NOMO-1 treated with DMSO at 0.1 percent for 48 hours (cell line): ENCODE data around the gene PRKD1.

Experiments used
- DNase-seq: peaks from one replicate; lab custom pipeline; 2025; ENCODE audit not compliant: unreplicated experiment; lab: John Stamatoyannopoulos, UW

PRKD1 gene

DNA sequence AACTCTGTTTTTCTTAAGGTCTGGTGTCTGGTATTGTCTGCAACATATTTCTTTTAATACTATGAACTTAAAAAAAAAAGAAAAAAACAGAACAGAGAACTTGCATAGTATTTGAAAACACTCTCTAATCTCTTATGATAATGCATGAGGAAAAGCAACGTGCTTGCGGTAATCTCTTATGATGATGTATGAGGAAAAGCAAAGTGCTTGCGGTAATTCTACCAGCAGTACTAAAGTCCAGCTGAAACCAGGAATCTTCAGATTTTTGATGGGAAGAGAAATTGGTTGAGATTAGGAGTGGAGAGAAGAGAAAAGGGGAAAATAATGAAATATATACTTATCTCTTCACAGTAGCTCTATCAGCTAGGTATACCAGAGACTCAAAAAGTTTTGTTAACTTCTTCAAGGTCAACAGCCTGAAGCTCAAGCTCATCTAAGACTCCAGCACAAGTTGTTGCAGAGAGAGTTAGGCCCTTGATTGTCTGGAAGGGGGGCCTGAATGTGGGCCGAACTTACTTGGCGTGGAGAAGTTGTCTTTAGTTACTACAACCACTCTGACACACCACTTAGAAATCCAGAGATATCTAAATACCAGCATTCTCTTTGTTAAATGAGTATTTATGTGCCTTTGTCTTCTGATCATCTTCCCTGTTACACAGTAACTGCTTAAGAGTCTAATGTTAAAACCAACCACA, 240.4 kb downstream of the PRKD1 start:
- DNase-seq, result no peak

DNA sequence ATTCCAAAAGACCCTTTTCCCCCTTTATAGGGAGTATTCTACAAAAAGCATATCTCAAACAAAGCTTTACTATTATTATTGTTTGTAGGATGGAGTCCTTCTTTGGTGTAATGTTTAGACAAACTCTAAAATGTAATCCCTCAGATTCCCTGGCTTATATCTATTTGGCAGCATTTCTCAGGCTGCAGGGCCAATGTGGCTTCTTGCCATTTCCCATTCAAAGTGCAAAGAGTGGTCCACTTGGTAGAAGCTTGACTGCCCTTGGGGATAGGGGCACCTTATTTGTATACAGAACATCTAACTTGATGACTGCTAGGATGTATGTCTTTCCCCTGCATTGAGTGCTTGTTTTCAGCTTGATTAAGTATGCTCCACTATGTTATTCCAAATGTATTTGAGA, 242.7 kb downstream of the PRKD1 start:
- no peak for DNase-seq

DNA sequence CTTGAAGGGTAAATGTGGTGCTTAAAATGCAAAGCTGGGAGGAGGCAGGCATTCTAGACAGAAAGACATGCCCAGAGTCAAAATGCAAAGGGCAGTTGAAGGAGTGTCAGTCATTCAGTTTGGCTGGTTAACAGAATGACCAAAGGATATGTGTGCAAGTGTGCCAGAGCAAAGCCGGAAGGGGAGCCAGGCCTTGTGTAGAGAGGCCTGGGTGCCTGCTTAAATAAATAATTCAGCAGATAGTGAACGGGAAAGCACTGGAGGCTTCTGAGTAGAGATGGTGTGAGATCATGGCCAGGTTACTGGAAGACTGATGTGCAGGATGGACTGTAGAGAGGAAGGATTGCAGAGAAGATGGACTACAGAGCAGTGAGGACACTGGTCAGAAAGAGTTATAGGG, 244.9 kb downstream of the PRKD1 start:
- no peak for DNase-seq

DNA sequence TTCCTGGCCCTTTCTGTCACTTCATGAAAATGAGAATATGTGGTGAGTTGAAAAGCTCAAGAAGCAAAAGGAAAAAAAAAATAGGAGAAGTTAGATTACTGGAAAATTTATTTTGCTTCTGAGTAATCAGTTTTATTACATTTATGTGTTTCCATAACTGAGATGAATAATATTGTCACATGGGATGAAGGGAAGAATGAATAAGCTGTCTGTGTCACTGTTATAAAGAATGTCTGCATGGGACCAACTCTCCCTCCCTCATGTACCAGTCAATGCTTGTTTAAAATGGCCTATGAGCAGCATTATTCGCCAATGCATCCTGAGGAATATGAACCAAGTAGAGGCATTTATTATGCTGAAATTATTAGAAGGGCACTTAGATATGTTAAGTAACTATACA, 246.3 kb downstream of the PRKD1 start:
- DNase-seq, result no peak

DNA sequence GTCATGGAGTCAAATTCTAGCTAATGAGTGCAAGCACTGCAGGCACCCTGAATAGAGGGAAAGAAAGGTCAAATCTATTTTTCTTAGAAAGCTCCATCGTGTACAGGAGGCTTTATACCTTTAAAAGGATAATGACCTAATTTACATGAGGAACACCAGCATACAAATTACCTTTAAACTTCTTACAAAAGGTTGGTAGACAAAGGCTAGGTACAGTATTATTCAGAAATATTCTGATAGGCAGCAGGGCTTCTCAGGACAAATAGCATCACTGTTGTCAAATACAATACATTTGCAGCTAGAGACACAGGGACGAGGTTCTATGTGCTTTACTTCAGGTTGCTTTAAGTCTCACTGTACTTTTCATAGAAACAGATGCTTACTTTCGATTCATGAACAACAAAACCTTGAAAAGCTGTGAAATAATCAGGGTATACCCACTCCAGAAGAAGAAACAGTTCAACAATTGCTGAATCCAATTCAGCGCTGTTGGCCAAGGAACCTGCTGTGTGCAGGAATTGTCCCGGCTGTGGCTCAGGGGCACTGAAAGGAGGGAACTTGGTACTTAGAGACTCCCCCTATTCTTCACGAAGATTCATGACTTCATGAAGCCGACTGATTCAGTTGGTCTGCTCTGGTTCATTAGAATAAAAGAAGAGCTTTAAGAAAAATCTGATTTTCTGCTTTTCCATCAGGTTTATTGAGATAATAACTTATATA, 252.9 kb downstream of the PRKD1 start:
- DNase-seq, result no peak

DNA sequence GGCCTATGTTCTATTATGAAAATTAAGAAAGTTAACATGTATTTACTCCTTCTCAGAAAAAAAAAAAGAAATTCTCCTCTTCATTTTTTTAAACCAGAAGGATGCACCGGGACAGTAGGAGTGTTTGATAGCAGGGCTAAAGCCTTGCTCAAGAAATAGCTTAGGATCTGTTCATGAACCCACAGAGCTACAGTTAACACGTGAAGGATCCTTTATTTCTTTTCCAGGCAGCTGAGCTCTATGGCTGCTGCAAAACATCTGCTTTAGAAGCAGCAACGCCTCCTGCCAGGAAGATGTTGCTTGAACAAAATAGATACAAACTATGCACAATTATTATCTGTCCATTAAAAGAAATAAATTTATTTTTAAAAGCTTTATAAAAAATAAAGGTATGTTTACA, 254.8 kb downstream of the PRKD1 start:
- no peak for DNase-seq

DNA sequence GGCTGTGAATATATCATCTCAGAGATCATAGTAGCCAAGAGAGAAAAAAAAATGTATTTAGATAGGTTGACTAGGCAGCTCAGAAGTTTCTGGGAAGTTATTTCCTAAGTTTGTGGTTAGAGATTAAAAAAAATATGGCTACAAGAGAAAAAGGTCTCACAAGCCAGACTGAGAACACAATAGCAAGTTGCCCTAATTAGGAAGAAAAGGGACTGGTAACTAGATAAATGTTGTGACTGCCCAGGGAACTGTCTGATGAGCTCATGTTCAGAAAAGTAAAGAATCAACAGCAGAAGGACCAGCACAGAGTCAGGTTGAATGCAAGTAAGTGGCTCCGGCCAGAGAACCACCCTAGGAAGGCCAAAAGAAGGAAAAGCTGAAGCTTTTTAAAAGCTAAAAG, 256.6 kb downstream of the PRKD1 start:
- no peak for DNase-seq

DNA sequence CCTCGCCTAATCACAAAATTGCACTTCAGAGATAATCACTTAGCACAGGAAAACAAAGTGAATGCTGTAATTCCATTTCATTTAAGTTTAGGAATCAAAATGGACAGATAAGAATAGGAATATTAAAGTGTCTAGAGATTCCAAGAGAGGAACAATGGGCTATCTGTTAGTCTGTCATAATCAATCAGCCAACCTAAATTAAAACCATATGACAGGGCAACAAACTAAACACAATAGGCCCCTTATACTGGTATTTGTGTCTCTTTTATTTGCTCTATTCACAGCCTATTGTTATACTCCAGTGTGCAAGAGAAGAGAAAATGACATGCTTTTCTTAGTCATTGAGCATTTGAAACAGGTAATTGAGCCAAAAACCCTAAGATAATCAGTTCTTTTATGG, 259.4 kb downstream of the PRKD1 start:
- no peak for DNase-seq

DNA sequence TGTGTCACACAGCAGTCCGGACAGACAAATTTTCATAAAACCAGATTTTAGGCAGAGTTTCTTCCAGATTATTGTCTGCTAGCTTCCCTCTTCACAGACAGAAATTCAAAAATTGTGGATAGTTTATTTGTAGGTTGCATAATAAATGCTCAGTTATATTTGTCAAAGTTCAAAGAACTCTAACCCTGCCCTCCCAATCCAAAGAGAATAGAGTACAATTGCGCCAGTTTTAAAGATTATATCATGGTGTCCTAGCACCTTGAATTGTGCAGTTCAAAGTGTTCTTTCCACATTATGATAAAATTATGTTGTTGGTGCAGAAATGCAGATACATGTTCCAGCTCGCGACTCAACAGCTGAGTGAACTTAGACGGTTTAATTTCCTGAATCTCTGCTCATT, 263.1 kb downstream of the PRKD1 start:
- no peak for DNase-seq

DNA sequence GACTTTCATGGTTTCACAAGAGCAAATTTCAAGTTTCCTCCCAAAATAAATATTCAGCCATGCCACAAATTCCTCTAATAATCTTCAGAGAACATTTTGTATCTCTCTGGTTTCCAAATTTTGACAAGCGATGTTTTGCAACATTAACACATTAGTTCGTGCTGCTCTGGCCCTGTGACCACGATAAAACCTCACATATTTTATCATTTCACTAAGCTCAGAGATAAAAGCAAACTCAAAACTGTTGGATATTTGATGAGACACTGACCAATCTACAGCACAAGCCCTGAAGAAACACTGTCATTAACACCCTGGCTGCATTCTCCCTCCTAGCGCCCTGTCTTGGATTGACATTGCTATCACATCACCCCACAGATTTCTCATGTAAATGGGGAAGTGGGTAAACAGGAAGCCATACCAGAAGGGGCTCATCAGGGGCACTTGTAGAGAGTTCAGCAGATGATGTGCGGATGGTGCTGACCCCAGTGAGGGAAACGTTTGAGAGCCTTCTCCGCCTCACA, 264.3 kb downstream of the PRKD1 start:
- no peak for DNase-seq

DNA sequence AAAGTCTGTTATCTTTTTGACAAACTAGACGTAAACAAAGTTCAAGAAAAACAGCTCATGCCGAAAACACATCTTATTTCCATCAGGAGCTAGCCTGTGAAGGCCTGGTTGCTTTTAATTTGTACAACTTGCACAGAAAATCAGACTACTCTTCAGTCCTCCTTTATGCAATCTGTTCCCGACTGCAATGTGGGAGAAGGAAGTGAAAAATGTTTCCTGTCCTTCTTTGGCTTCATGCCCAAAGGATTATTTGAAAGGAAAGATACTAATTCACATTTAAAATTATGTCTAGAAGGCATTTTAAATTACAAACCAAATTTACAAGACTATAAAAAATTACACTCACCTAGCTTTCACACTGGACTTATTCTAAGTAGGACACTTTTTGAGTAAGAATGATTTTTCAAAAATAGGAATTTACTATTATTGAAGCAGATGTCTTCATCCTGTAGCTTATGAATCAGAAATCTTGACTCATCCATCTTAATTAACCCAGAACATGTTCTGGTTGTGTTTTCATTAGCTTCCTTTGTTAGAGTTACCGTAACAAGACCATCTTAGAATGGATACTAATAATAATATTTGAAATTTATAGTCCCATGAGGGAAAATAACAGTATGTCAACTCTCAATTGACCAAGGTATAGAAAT, 272.6 kb downstream of the PRKD1 start:
- DNase-seq, result no peak

DNA sequence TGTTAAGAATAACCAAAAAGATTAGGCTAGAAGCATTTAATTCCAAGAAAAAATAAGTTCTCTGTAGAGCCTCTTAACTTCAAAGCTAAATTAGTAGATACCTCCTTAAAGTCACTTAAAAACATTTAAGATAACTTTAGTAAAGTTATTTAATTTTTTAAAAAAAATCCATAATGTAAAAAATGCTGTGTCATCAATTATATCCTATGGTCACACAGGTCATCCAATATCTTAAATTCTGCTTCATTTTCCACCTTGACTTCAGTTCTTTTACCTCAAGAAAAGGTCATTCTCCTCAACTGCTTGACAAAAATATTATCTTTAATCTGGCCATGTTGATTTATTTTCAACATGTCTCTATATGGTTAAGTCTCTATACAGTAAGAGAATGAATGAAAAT, 274.3 kb downstream of the PRKD1 start:
- no peak for DNase-seq

DNA sequence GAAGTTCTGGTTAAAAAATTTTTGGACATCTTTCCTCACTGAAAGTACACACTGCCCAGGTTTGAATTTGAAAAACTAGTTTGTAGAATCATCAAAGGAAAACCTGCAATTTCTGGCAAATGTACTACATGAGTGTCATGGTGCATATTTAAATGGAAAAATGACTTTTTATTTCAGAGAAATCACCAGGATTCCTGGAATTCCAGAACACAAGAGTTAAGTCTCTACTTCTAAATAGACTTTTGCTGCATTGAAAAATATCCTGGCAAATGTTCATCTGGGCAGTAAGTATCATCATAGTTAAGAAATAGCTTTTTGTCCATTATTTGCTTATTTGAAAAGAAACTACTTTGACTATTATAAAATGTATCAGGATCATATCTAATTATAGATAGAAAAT, 275.1 kb downstream of the PRKD1 start:
- DNase-seq, result no peak

DNA sequence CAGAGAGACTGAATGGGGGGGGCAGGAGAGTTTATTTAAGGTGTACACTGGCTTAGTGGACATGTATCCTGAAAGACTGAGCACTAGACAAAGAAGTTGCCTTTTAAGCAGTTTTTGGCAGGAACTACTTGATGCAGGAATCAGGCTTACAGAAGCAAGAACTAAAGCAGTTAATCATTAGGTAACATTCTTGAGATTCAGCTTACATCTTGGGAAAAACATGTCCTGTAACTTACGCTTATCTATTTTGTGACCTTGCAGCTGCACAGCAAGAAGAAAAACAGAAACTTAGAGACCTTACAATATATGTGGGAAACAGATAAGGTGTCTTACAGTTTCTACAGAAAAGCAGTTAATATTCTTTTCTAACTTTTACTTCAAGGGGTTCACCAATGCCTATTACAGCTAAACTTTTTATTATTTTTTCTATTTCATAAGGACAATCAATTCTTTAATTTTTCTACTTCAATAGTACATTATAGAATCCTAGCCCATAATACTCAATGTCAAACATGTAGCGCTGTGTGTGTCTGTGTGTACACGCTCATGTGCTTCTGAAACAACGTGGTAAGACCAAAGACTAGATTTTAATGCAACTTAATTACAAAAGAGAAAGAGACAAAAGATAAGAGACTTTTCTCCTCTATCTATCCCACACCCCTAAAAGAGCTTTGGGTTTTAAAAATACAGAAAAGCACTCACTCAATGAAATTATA, 276.9 kb downstream of the PRKD1 start:
- no peak for DNase-seq

DNA sequence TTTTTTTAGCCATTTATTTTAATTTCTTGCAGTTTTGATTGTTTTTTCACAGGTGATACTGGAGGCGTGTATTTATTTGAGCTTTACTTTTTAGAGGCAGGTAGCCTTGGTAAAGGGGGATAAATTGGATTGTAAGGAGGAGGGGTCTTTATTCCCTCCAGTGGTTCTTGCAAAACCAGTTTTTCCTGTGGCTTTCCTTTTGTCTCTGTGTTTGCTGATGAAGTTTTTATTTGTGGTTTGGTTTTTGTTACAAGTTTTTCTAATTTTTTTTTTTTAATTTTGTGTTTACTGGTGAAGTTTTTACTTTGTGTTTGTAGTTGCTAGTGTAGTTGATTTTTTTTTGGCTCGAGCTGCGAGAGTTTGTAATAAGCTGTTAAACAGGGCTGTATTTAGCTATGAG, 278.5 kb downstream of the PRKD1 start:
- DNase-seq, result no peak

DNA sequence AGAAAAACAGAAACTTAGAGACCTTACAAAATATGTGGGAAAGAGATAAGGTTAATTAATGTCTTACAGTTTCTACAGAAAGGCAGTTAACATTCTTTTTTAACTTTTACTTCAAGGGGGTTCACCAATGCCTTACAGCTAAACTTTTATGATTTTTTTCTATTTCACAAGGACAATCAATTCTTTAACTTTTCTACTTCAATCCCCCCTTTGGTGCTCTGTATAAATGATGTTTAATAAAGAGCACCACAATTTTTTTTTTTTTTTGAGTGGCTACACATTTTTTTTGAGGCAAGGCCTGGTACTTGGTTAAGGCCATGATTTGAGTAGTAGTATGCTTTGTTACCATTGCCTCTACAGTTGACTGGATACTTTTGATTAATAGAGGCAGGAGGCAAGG, 279.6 kb downstream of the PRKD1 start:
- no peak for DNase-seq

DNA sequence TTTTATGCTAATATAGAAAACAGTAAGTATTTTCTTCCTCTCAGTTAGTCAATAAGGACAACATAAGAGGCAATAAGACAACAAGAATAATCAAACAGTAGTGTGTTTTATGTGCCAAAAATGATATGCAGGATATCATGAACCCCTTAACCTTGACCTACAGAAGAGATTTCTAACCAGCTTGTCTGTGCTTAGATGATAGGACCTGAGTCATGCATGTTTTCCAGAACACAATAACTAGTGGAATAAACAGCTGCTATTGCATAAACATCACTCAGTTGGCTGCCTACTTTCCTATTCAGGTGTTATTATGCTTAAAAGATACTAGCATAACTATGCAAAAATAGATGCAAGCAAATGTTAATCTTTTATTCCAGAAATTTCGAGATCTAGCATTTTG, 282.5 kb downstream of the PRKD1 start:
- DNase-seq, result no peak

DNA sequence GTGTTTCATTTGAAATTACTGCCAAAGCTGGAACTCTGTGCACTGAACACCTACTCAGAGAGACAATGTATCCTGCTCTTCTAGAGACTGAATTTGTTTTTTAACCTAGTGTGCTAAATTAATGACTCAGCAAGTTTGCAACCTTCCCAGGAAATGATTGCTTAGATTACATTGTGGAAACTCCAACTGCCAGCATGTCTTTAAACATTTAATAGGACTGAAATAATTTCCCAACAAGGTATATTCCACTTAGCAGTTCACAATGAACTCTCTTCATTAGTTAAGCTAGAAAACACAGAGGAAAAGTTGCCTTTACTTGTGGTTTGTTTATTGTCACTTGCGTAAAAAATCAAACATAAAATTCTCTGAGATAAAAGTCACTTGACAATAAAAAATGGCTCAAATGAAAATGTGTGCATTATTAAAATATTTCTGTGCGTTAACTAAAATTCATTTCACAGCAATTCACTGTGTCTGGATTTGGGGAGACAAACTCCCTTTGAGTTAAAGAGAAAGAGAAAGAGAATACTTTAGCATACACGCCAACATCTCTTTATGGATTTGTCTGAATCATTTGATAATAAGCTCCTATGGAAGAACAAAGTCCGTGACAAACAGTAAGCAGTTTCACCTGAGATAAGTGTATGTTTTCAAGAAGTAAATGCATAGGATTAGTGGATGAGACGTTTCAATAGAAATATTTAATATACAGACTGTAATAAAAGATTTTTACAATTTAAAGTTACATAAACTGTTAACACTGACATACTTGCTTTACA, 284.0 kb downstream of the PRKD1 start:
- DNase-seq, result no peak

DNA sequence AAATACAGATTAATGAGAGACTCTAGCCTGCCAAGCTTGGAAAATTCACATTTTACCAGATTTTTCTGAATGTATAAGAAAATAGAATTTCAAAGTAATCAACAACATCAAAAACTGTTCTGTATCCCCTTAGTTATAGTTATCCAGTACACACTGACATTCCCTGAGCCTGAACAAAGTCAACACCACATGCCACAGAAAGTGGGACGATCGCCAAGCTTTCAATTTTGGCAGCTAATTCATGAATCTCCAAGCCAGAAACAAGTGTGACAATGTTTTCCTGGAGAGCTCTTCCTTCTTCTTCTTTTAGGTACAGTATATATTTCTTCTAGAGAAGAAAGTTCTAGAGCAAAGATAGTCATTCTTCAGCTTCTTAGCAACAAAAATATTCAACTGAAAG, 290.2 kb downstream of the PRKD1 start:
- DNase-seq, result no peak

DNA sequence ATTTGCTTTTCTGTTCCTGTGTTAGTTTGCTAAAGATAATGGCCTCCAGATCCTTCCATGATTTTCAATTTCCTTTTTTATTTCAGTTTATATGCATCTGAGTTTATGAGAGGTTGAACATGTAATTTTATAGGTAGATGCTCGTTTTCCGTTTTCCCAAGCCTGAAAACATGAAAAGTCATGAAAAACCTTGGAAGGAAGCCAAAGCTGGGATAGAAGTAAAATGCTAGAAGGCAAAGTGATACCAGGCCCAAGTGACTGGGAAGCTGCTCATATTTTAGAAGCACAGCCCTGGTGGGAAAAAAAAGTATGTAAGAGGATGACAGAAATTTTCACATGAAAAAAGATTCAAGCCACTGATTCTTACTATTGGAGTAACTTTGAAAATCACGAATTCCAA, 290.8 kb downstream of the PRKD1 start:
- no peak for DNase-seq
